Peyer's patch (tissue), 4 donors: ENCODE measurements around the gene PLXNA1.

Source experiments
- CTCF ChIP-seq, 6 experiments: fragments of 450-650 bp in 4 of 6; fragments of 200-600 bp in 2 of 6; sonication (generic) in 1 of 6; IDR thresholded peaks; one replicate each; pipeline ENCODE4 v1.5.1; 2017 to 2019; ENCODE audit warnings: antibody characterized with exemption in 6 of 6, mild to moderate bottlenecking in 3 of 6, moderate library complexity in 1 of 6
- POLR2A ChIP-seq, 2 donors: fragments of 450-650 bp; IDR thresholded peaks; one replicate each; pipeline ENCODE4 v1.5.1; 2017; ENCODE audit warnings: antibody characterized with exemption in 2 of 2, mild to moderate bottlenecking in 2 of 2, moderate library complexity in 2 of 2

DNA sequence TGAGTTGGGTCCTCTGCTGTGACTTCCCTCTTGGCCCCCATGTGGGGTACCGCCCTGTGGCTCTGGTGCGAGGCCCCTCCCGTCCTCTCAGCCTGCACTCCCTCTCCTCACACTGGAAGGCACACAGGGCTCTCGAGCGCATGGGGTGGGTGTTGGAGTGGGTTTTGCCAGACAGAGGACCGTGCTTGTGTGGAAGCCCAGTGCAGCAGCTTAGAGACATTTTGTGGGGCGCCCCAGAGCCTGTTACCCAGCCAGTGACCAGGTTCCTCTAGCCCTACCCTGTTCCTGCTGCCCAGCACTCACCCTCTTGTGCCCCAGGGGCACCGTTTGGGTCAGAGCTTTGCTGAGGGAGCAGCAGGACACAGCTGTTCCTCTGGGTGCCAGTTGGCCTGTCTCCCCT lies 9.9 kb downstream of the PLXNA1 start:
- TF ChIP-seq POLR2A (IDR thresholded peaks at IDR 0.05) (no peak), CTCF (IDR thresholded peaks at IDR 0.05) (no peak)
